Fibroblast of lung (primary cell): Measurements from ENCODE around the gene FHIT. TPM values are rescaled to one million over a fixed set of nuclear protein-coding genes. Genes with fewer than 3 reads are reported as not detected.

Source experiments
- DNase-seq, 2 donors: peaks; one replicate each; pipeline versions ENCODE4 v3.0.0 to v3.0.0-alpha.2; 2010; ENCODE audit warnings: low read depth in 2 of 2
- H2AFZ ChIP-seq: 2 replicates; pipeline ENCODE4 v1.5.1; 2012; ENCODE audit warnings: low read length, control low read depth, inconsistent platforms
- H3K27ac ChIP-seq: 2 replicates; pipeline ENCODE4 v1.5.1; 2011; ENCODE audit warnings: low read length, control low read depth; ENCODE audit not compliant: insufficient read depth
- H3K27me3 ChIP-seq: 2 replicates; pipeline ENCODE4 v1.5.1; 2011; ENCODE audit warnings: mild to moderate bottlenecking, low read length; ENCODE audit not compliant: control insufficient read depth, insufficient read depth
- H3K36me3 ChIP-seq: 2 replicates; pipeline ENCODE4 v1.5.1; 2011; ENCODE audit warnings: low read length; ENCODE audit not compliant: control insufficient read depth, insufficient read depth
- H3K4me1 ChIP-seq: 2 replicates; pipeline ENCODE4 v1.5.1; 2011; ENCODE audit warnings: low read length; ENCODE audit not compliant: control insufficient read depth, insufficient read depth; ENCODE audit errors: extremely low read depth
- H3K4me2 ChIP-seq: 2 replicates; pipeline ENCODE4 v1.5.1; 2011; ENCODE audit warnings: low read length, control low read depth; ENCODE audit not compliant: insufficient read depth; ENCODE audit errors: extremely low read depth
- H3K4me3 ChIP-seq, 4 experiments: fragments of 200-600 bp in 1 of 4; sonication (generic) in 1 of 4; replicated peaks in 1 of 4; 2 replicates each; pipeline ENCODE4 v1.5.1; 2011 to 2016; ENCODE audit warnings: low read length in 4 of 4, low read depth in 3 of 4, mild to moderate bottlenecking in 3 of 4, control low read depth in 2 of 4, inconsistent platforms in 1 of 4, mixed read lengths in 1 of 4; ENCODE audit not compliant: insufficient read depth in 1 of 4; ENCODE audit errors: control extremely low read depth in 1 of 4
- H3K79me2 ChIP-seq: 2 replicates; pipeline ENCODE4 v1.5.1; 2012; ENCODE audit warnings: mild to moderate bottlenecking, low read length, inconsistent platforms; ENCODE audit not compliant: control insufficient read depth, insufficient read depth
- H3K9ac ChIP-seq: 2 replicates; pipeline ENCODE4 v1.5.1; 2011; ENCODE audit warnings: mild to moderate bottlenecking, low read length, control low read depth; ENCODE audit not compliant: insufficient read depth
- H3K9me3 ChIP-seq: 2 replicates; pipeline ENCODE4 v1.5.1; 2012; ENCODE audit warnings: low read depth, low read length; ENCODE audit not compliant: control insufficient read depth, insufficient read depth
- H4K20me1 ChIP-seq: 2 replicates; pipeline ENCODE4 v1.5.1; 2011; ENCODE audit warnings: low read length; ENCODE audit not compliant: control insufficient read depth, insufficient read depth; ENCODE audit errors: extremely low read depth
- CTCF ChIP-seq, 2 donors: IDR thresholded peaks in 1 of 2; conservative IDR thresholded peaks in 1 of 2; 1 replicate in 1 of 2; 2 replicates in 1 of 2; pipeline ENCODE4 v1.5.1; 2011 to 2012; ENCODE audit warnings: low read length in 2 of 2, control low read depth in 1 of 2, inconsistent platforms in 1 of 2, low read depth in 1 of 2, mild to moderate bottlenecking in 1 of 2
- EZH2 ChIP-seq: IDR thresholded peaks from 2 replicates; pipeline ENCODE4 v1.5.1; 2012; ENCODE audit warnings: low read length, control low read depth, mild to moderate bottlenecking; ENCODE audit errors: missing control alignments
- polyA plus RNA-seq, 2 donors: library from polyadenylated mRNA; depleted of rRNA in 1 of 2; stranded (reverse) in 1 of 2; unstranded in 1 of 2; fragments of >200 nt; gene quantifications; 2 replicates each; pipeline ENCODE4 v1.2.1, GENCODE V29; 2011 to 2012; ENCODE audit warnings: missing spikeins in 1 of 2
- total RNA-seq: library from RNA; depleted of rRNA; stranded (reverse); fragments of >200 nt; gene quantifications from 2 replicates; pipeline ENCODE4 v1.2.1, GENCODE V29; 2014

FHIT gene
- total and polyA plus RNA-seq, 2 donors (not counting 1 experiment from before 2014, with no cell fraction given) = 0.79 to 2.1 TPM

GRCh38 chr3:60225848-60226247 is 1025.4 kb downstream of the FHIT start:
- Histone ChIP-seq H3K4me1 (no peaks in the 10 kb centered on the region), H3K27ac (no peak overlapping the region), H3K27me3 (no peaks in the 10 kb centered on the region), H3K4me2 (no peak overlapping the region), H3K4me3 (no peak overlapping the region), H3K36me3 (no peaks in the 10 kb centered on the region), H3K9me3 (no peaks in the 10 kb centered on the region), H3K9ac (no peak overlapping the region), H2AFZ (no peak overlapping the region), H4K20me1 (no peaks in the 10 kb centered on the region), H3K79me2 (no peaks in the 10 kb centered on the region)
- DNase-seq = no peak
- TF ChIP-seq EZH2 (no peak), CTCF (conservative IDR thresholded peaks at IDR 0.05 in 1 of 2, IDR thresholded peaks at IDR 0.05 in 1 of 2; ENCODE audit: low read depth in 1 of 2, low read length in 2 of 2) (no peak)

GRCh38 chr3:60220768-60221167 is 1030.5 kb downstream of the FHIT start:
- no peaks in the 10 kb centered on the region for H3K36me3 ChIP-seq
- TF ChIP-seq EZH2 (no peak), CTCF (conservative IDR thresholded peaks at IDR 0.05 in 1 of 2, IDR thresholded peaks at IDR 0.05 in 1 of 2; ENCODE audit: low read depth in 1 of 2, low read length in 2 of 2) (no peak)
- no peaks in the 10 kb centered on the region for H3K9me3 ChIP-seq
- H3K9ac ChIP-seq = no peak overlapping the region
- H4K20me1 ChIP-seq = no peaks in the 10 kb centered on the region
- DNase-seq = no peak
- no peak overlapping the region for H3K4me3 ChIP-seq
- H3K27me3 ChIP-seq = no peaks in the 10 kb centered on the region
- H3K4me1 ChIP-seq = no peaks in the 10 kb centered on the region
- H3K27ac ChIP-seq = no peak overlapping the region
- no peaks in the 10 kb centered on the region for H3K79me2 ChIP-seq
- no peak overlapping the region for H2AFZ ChIP-seq
- no peak overlapping the region for H3K4me2 ChIP-seq

- H4K20me1 ChIP-seq = no peaks in the 10 kb centered on the region
- no peak overlapping the region for H3K4me3 ChIP-seq
- H2AFZ ChIP-seq = no peak overlapping the region
- H3K9ac ChIP-seq = no peak overlapping the region
- no peak overlapping the region for H3K27ac ChIP-seq
- no peaks in the 10 kb centered on the region for H3K36me3 ChIP-seq
- no peak overlapping the region for H3K4me2 ChIP-seq
- no peaks in the 10 kb centered on the region for H3K4me1 ChIP-seq
- TF ChIP-seq EZH2 = no peak
- TF ChIP-seq CTCF (conservative IDR thresholded peaks at IDR 0.05 in 1 of 2, IDR thresholded peaks at IDR 0.05 in 1 of 2; ENCODE audit: low read depth in 1 of 2, low read length in 2 of 2) = no peak
- DNase-seq = no peak
- H3K27me3 ChIP-seq = no peaks in the 10 kb centered on the region
- H3K79me2 ChIP-seq = no peaks in the 10 kb centered on the region
- H3K9me3 ChIP-seq = no peaks in the 10 kb centered on the region
Measured at GRCh38 chr3:60219501-60219900, 1031.8 kb downstream of the FHIT start.
